GM23338 (cell line): ENCODE results near the gene TBC1D10B. TPM values are rescaled to one million over a fixed set of nuclear protein-coding genes. Genes with fewer than 3 reads are reported as not detected.
"Not testable (repeated sequence)": the region's sequence is repeated elsewhere in the genome, so short reads cannot be mapped to it uniquely, and the experiment has no call there.

Experiments used
- ATAC-seq: fragments of 200-7000 bp; cut with Tn5 transposase; 3 replicates; pipeline ENCODE4 v1.9.1; 2020
- DNase-seq: peaks from one replicate; pipeline ENCODE4 v3.0.0-alpha.2; 2015; ENCODE audit warnings: low spot score
- H2AFZ ChIP-seq: fragments of 200-600 bp; sonication (generic); 2 replicates; pipeline ENCODE4 v1.8.0; 2016; ENCODE audit warnings: antibody characterized with exemption, mild to moderate bottlenecking, moderate library complexity
- H3F3A ChIP-seq: fragments of 200-600 bp; sonication (generic); replicated peaks from 2 replicates; pipeline ENCODE4 v1.8.0; 2017; ENCODE audit warnings: antibody characterized with exemption, mixed run types, low read depth
- H3K27ac ChIP-seq: fragments of 200-600 bp; sonication (generic); 2 replicates; pipeline ENCODE4 v1.6.1; 2016; ENCODE audit warnings: low read depth
- H3K27me3 ChIP-seq: fragments of 200-600 bp; sonication (generic); 2 replicates; pipeline ENCODE4 v1.8.0; 2016; ENCODE audit warnings: mild to moderate bottlenecking, mixed run types, moderate library complexity; ENCODE audit not compliant: insufficient read depth
- H3K36me3 ChIP-seq: fragments of 200-600 bp; sonication (generic); 2 replicates; pipeline ENCODE4 v1.8.0; 2016; ENCODE audit warnings: mild to moderate bottlenecking; ENCODE audit not compliant: insufficient read depth
- H3K4me1 ChIP-seq: fragments of 200-600 bp; sonication (generic); 2 replicates; pipeline ENCODE4 v1.8.0; 2016; ENCODE audit warnings: mild to moderate bottlenecking, moderate library complexity; ENCODE audit not compliant: insufficient read depth
- H3K4me2 ChIP-seq: fragments of 200-600 bp; sonication (generic); 2 replicates; pipeline ENCODE4 v1.7.1; 2017; ENCODE audit warnings: mixed run types
- H3K4me3 ChIP-seq: fragments of 200-600 bp; sonication (generic); 2 replicates; pipeline ENCODE4 v1.6.1; 2016; ENCODE audit warnings: mixed run types
- H3K79me2 ChIP-seq: fragments of 200-600 bp; sonication (generic); replicated peaks from 2 replicates; pipeline ENCODE4 v1.8.0; 2017; ENCODE audit warnings: mild to moderate bottlenecking; ENCODE audit not compliant: insufficient read depth
- H3K9me2 ChIP-seq: fragments of 200-600 bp; sonication (generic); 2 replicates; pipeline ENCODE4 v1.8.0; 2017; ENCODE audit not compliant: insufficient read depth
- H4K20me1 ChIP-seq: fragments of 200-600 bp; sonication (generic); replicated peaks from 2 replicates; pipeline ENCODE4 v1.8.0; 2017; ENCODE audit warnings: mild to moderate bottlenecking; ENCODE audit not compliant: insufficient read depth
- H3K27ac Mint-ChIP-seq: 2 replicates; pipeline ENCODE4 v1.8.0; 2020; ENCODE audit warnings: inconsistent platforms, mild to moderate bottlenecking, moderate library complexity, mixed read lengths
- H3K27me3 Mint-ChIP-seq: 3 replicates; pipeline ENCODE4 v1.8.0; 2022; ENCODE audit warnings: low read depth, mild to moderate bottlenecking, moderate library complexity, mixed read lengths, inconsistent platforms; ENCODE audit not compliant: insufficient read depth, poor library complexity
- H3K36me3 Mint-ChIP-seq: 3 replicates; pipeline ENCODE4 v1.8.0; 2021; ENCODE audit warnings: low read depth, mild to moderate bottlenecking, inconsistent platforms, moderate library complexity, mixed read lengths
- H3K4me1 Mint-ChIP-seq: 3 replicates; pipeline ENCODE4 v1.8.0; 2020; ENCODE audit warnings: mild to moderate bottlenecking, inconsistent platforms, mixed read lengths
- H3K4me3 Mint-ChIP-seq: 3 replicates; pipeline ENCODE4 v1.8.0; 2021; ENCODE audit warnings: moderate library complexity, mild to moderate bottlenecking, inconsistent platforms, mixed read lengths
- H3K9me3 Mint-ChIP-seq: 3 replicates; pipeline ENCODE4 v1.8.0; 2020; ENCODE audit warnings: moderate library complexity, mild to moderate bottlenecking, inconsistent platforms, mixed read lengths
- CREB1 ChIP-seq: fragments of 250-450 bp; sonication (Bioruptor Pico); IDR thresholded peaks from 2 replicates; pipeline ENCODE4 v1.5.0; 2020; ENCODE audit warnings: low read depth, mild to moderate bottlenecking, moderate library complexity
- EZH2 ChIP-seq: fragments of 200-600 bp; sonication (generic); IDR thresholded peaks from one replicate; pipeline ENCODE4 v1.8.0; 2017; ENCODE audit warnings: antibody characterized with exemption, mild to moderate bottlenecking, low read depth; ENCODE audit not compliant: unreplicated experiment
- EZH2phosphoT487 ChIP-seq: fragments of 200-600 bp; sonication (generic); IDR thresholded peaks from one replicate; pipeline ENCODE4 v1.8.1; 2018; ENCODE audit warnings: antibody characterized with exemption; ENCODE audit not compliant: unreplicated experiment
- JUNB ChIP-seq: IDR thresholded peaks from one replicate; pipeline ENCODE4 v1.6.1; 2016; ENCODE audit warnings: antibody characterized with exemption; ENCODE audit not compliant: unreplicated experiment
- NANOG ChIP-seq: IDR thresholded peaks from 2 replicates; pipeline ENCODE4 v1.6.1; 2016; ENCODE audit warnings: antibody characterized with exemption, borderline replicate concordance
- POLR2AphosphoS5 ChIP-seq: IDR thresholded peaks from 2 replicates; pipeline ENCODE4 v1.6.1; 2016; ENCODE audit warnings: antibody characterized with exemption, low read depth
- STAT1 ChIP-seq: IDR thresholded peaks from one replicate; pipeline ENCODE4 v1.6.1; 2016; ENCODE audit warnings: antibody characterized with exemption; ENCODE audit not compliant: unreplicated experiment
- ZNF114 ChIP-seq: fragments of 250-450 bp; sonication (Bioruptor Pico); IDR thresholded peaks from 2 replicates; pipeline ENCODE4 v1.5.0; 2020; ENCODE audit warnings: mild to moderate bottlenecking, moderate library complexity
- ZNF331 ChIP-seq: fragments of 250-450 bp; sonication (Bioruptor Pico); IDR thresholded peaks from 2 replicates; pipeline ENCODE4 v1.5.0; 2020; ENCODE audit warnings: low read depth, mild to moderate bottlenecking, moderate library complexity
- ZNF462 ChIP-seq: fragments of 250-450 bp; sonication (Bioruptor Pico); IDR thresholded peaks from 2 replicates; pipeline ENCODE4 v1.5.0; 2020; ENCODE audit warnings: mild to moderate bottlenecking, moderate library complexity
- polyA plus RNA-seq: library from polyadenylated mRNA; unstranded; fragments of >200 nt; fragmentation: Nextera tagmentation; extraction: Ambion mirVana; gene quantifications from 2 replicates; pipeline ENCODE4 v1.2.1, GENCODE V29; 2016
- total RNA-seq: library from RNA; depleted of rRNA; stranded (reverse); fragments of >200 nt; shearing (Covaris generic); gene quantifications from 2 replicates; pipeline ENCODE4 v1.2.3, GENCODE V29; 2014
- TF ChIP-seq, protein P1 (sequence below), 2 experiments: fragments of 200-600 bp in 1 of 2; sonication (generic) in 1 of 2; conservative IDR thresholded peaks; 2 replicates each; pipeline versions ENCODE4 v1.5.1 to v1.6.1; 2016 to 2017; ENCODE audit warnings: antibody characterized with exemption in 2 of 2, low read depth in 2 of 2, mild to moderate bottlenecking in 2 of 2, moderate library complexity in 1 of 2
- TF ChIP-seq, protein P2 (sequence below): IDR thresholded peaks from 2 replicates; pipeline ENCODE4 v1.6.1; 2016; ENCODE audit warnings: antibody characterized with exemption

The TBC1D10B gene
- total and polyA plus RNA-seq, 2 experiments from 2014 or later: 13.3 to 30.8 TPM

DNA sequence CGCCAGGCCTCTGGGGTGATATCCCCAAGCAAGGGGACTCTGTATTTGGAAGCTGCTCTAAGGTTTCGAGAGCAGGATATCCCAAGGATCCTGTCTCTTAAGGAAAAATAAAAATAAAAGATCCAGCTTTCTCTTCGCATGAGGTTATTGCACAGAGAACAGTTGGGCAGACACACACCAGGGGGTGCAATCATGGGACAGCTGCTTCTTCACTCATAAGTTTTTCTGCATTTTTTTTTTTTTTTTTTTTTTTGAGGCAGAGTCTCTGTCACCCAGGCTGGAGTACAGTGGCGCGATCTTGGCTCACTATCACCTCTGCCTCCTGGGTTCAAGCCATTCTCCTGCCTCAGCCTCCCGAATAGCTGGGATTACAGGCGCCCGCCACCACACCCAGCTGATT lies 28.3 kb downstream of the TBC1D10B start:
- not testable (repeated sequence) for H2AFZ ChIP-seq, H4K20me1 ChIP-seq, H3K4me3 ChIP-seq, H3K27ac ChIP-seq, H3F3A ChIP-seq, H3K36me3 ChIP-seq, H3K9me2 ChIP-seq, H3K9me3 Mint-ChIP-seq, H3K79me2 ChIP-seq, DNase-seq, H3K4me1 Mint-ChIP-seq, H3K4me3 Mint-ChIP-seq, H3K27me3 ChIP-seq, ATAC-seq, H3K27ac Mint-ChIP-seq, H3K4me1 ChIP-seq, H3K36me3 Mint-ChIP-seq, H3K4me2 ChIP-seq, H3K27me3 Mint-ChIP-seq

DNA sequence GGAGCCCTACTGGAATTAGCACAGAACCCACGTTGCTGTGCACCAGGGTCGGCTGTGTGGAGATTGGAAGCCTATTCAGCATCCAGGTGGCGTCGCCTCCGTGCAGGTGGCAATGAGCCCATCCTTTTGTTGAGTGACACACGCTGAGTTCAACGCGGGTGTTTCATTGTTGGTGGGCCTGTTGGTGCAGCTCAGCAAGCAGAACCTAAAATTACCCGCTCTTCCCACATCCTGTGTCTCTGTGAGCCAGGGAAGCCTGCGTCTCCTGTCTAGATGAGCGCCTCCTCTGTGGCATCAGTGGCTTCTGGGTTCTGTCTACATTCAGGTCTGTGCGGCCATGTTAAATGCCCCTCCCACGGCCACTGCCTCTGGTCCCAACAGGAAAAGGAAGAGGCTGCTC lies 29.7 kb downstream of the TBC1D10B start:
- Mint-ChIP-seq H3K4me1 (peaks cover 5% of the 10 kb centered on the region; the same call in 2 of the 3 replicates), H3K36me3 (no peaks in the 10 kb centered on the region; the same call in 2 of the 3 replicates), H3K27me3 (peaks cover 8% of the 10 kb centered on the region), H3K4me3 (no peak overlapping the region), H3K9me3 (no peaks in the 10 kb centered on the region; the same call in 2 of the 3 replicates), H3K27ac (no peak overlapping the region)
- no peaks in the 10 kb centered on the region for H3K36me3 ChIP-seq
- H3K79me2 ChIP-seq: no peaks in the 10 kb centered on the region
- no peak overlapping the region for H3K27ac ChIP-seq
- H3K27me3 ChIP-seq: no peaks in the 10 kb centered on the region
- H3K4me3 ChIP-seq: no peak overlapping the region
- H2AFZ ChIP-seq: peak overlapping the region; percentile 66; the same call in 1 of the 2 replicates
- H3K4me2 ChIP-seq: no peak overlapping the region
- ATAC-seq (no peak), DNase-seq (no peak)
- H3K9me2 ChIP-seq: no peaks in the 10 kb centered on the region
- H3F3A ChIP-seq: no peaks in the 10 kb centered on the region
- H4K20me1 ChIP-seq: no peaks in the 10 kb centered on the region
- no peaks in the 10 kb centered on the region; the same call in 1 of the 2 replicates for H3K4me1 ChIP-seq
- TF ChIP-seq, protein P1, sequence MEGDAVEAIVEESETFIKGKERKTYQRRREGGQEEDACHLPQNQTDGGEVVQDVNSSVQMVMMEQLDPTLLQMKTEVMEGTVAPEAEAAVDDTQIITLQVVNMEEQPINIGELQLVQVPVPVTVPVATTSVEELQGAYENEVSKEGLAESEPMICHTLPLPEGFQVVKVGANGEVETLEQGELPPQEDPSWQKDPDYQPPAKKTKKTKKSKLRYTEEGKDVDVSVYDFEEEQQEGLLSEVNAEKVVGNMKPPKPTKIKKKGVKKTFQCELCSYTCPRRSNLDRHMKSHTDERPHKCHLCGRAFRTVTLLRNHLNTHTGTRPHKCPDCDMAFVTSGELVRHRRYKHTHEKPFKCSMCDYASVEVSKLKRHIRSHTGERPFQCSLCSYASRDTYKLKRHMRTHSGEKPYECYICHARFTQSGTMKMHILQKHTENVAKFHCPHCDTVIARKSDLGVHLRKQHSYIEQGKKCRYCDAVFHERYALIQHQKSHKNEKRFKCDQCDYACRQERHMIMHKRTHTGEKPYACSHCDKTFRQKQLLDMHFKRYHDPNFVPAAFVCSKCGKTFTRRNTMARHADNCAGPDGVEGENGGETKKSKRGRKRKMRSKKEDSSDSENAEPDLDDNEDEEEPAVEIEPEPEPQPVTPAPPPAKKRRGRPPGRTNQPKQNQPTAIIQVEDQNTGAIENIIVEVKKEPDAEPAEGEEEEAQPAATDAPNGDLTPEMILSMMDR (conservative IDR thresholded peaks at IDR 0.05; ENCODE audit: low read depth in 2 of 2): no peak
- TF ChIP-seq ZNF331 (CRISPR knock-in tag): no peak
- no peak for TF ChIP-seq STAT1
- no peak for TF ChIP-seq POLR2AphosphoS5
- TF ChIP-seq CREB1: no peak
- no peak for TF ChIP-seq ZNF114
- TF ChIP-seq EZH2: no peak
- TF ChIP-seq, protein P2, sequence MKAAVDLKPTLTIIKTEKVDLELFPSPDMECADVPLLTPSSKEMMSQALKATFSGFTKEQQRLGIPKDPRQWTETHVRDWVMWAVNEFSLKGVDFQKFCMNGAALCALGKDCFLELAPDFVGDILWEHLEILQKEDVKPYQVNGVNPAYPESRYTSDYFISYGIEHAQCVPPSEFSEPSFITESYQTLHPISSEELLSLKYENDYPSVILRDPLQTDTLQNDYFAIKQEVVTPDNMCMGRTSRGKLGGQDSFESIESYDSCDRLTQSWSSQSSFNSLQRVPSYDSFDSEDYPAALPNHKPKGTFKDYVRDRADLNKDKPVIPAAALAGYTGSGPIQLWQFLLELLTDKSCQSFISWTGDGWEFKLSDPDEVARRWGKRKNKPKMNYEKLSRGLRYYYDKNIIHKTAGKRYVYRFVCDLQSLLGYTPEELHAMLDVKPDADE: no peak
- no peak for TF ChIP-seq JUNB
- no peak for TF ChIP-seq NANOG
- TF ChIP-seq EZH2phosphoT487: no peak
- no peak for TF ChIP-seq ZNF462
